KMS-11 (cell line): Measurements from ENCODE around the gene PRKG1.

ENCODE experiments used
- H2AFZ ChIP-seq: fragments of 200-600 bp; sonication (generic); 2 replicates; pipeline ENCODE4 v1.6.1; 2016; ENCODE audit warnings: antibody characterized with exemption, mixed run types, low read depth
- H3K27ac ChIP-seq: fragments of 200-600 bp; sonication (generic); 2 replicates; pipeline ENCODE4 v1.6.1; 2016; ENCODE audit warnings: mild to moderate bottlenecking, mixed run types
- H3K27me3 ChIP-seq: fragments of 200-600 bp; sonication (generic); 2 replicates; pipeline ENCODE4 v1.6.1; 2017; ENCODE audit warnings: mild to moderate bottlenecking, low read depth, mixed run types, moderate library complexity; ENCODE audit not compliant: insufficient read depth
- H3K36me3 ChIP-seq: fragments of 200-600 bp; sonication (generic); 2 replicates; pipeline ENCODE4 v1.6.1; 2017; ENCODE audit warnings: mild to moderate bottlenecking, mixed run types; ENCODE audit not compliant: insufficient read depth
- H3K4me1 ChIP-seq: fragments of 200-600 bp; sonication (generic); 2 replicates; pipeline ENCODE4 v1.6.1; 2016; ENCODE audit warnings: mild to moderate bottlenecking, low read depth, mixed run types; ENCODE audit not compliant: poor library complexity, severe bottlenecking
- H3K4me2 ChIP-seq: fragments of 200-600 bp; sonication (generic); 2 replicates; pipeline ENCODE4 v1.7.0; 2016; ENCODE audit warnings: mild to moderate bottlenecking, mixed run types
- H3K4me3 ChIP-seq: fragments of 200-600 bp; sonication (generic); IDR thresholded peaks from 2 replicates; pipeline ENCODE4 v1.6.1; 2017; ENCODE audit warnings: low read depth, low read length, mixed read lengths; ENCODE audit not compliant: insufficient read depth
- H3K79me2 ChIP-seq: fragments of 200-600 bp; sonication (generic); 2 replicates; pipeline ENCODE4 v1.6.1; 2016; ENCODE audit warnings: low read depth, mixed run types; ENCODE audit not compliant: insufficient read depth
- H3K9ac ChIP-seq: fragments of 200-600 bp; sonication (generic); 2 replicates; pipeline ENCODE4 v1.6.1; 2016; ENCODE audit warnings: mild to moderate bottlenecking, mixed run types
- H4K20me1 ChIP-seq: fragments of 200-600 bp; sonication (generic); 2 replicates; pipeline ENCODE4 v1.6.1; 2016; ENCODE audit warnings: mild to moderate bottlenecking, mixed run types; ENCODE audit not compliant: insufficient read depth
- TF ChIP-seq, protein P1 (sequence below): fragments of 200-600 bp; sonication (generic); conservative IDR thresholded peaks from 2 replicates; pipeline ENCODE4 v1.6.1; 2017; ENCODE audit warnings: low read depth, mild to moderate bottlenecking, antibody characterized with exemption, low read length, moderate library complexity, mixed read lengths

Gene PRKG1

GRCh38 chr10:52064084-52064845, 990.0 kb downstream of the PRKG1 start:
- no peak overlapping the region for H3K9ac ChIP-seq
- H3K79me2 ChIP-seq = no peaks in the 10 kb centered on the region
- TF ChIP-seq, protein P1, sequence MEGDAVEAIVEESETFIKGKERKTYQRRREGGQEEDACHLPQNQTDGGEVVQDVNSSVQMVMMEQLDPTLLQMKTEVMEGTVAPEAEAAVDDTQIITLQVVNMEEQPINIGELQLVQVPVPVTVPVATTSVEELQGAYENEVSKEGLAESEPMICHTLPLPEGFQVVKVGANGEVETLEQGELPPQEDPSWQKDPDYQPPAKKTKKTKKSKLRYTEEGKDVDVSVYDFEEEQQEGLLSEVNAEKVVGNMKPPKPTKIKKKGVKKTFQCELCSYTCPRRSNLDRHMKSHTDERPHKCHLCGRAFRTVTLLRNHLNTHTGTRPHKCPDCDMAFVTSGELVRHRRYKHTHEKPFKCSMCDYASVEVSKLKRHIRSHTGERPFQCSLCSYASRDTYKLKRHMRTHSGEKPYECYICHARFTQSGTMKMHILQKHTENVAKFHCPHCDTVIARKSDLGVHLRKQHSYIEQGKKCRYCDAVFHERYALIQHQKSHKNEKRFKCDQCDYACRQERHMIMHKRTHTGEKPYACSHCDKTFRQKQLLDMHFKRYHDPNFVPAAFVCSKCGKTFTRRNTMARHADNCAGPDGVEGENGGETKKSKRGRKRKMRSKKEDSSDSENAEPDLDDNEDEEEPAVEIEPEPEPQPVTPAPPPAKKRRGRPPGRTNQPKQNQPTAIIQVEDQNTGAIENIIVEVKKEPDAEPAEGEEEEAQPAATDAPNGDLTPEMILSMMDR = no peak
- H4K20me1 ChIP-seq = no peaks in the 10 kb centered on the region
- H3K36me3 ChIP-seq = no peaks in the 10 kb centered on the region
- H3K4me3 ChIP-seq = no peak overlapping the region
- no peak overlapping the region for H2AFZ ChIP-seq
- H3K4me2 ChIP-seq = no peak overlapping the region
- H3K4me1 ChIP-seq = no peaks in the 10 kb centered on the region
- H3K27me3 ChIP-seq = no peaks in the 10 kb centered on the region
- H3K27ac ChIP-seq = no peak overlapping the region

GRCh38 chr10:52066383-52066782, 992.1 kb downstream of the PRKG1 start:
- Histone ChIP-seq H4K20me1 (no peaks in the 10 kb centered on the region), H3K27me3 (no peaks in the 10 kb centered on the region), H3K36me3 (no peaks in the 10 kb centered on the region), H3K9ac (no peak overlapping the region), H3K4me1 (no peaks in the 10 kb centered on the region), H3K79me2 (no peaks in the 10 kb centered on the region), H3K4me2 (no peak overlapping the region), H3K4me3 (no peak overlapping the region), H3K27ac (no peak overlapping the region), H2AFZ (no peak overlapping the region)
- TF ChIP-seq, protein P1 = no peak

GRCh38 chr10:52068485-52068884, 994.2 kb downstream of the PRKG1 start:
- no peaks in the 10 kb centered on the region for H3K27me3 ChIP-seq
- H3K79me2 ChIP-seq = no peaks in the 10 kb centered on the region
- H3K9ac ChIP-seq = no peak overlapping the region
- no peaks in the 10 kb centered on the region for H3K36me3 ChIP-seq
- TF ChIP-seq, protein P1 = no peak
- H2AFZ ChIP-seq = no peak overlapping the region
- H3K4me2 ChIP-seq = no peak overlapping the region
- H3K4me1 ChIP-seq = no peaks in the 10 kb centered on the region
- no peak overlapping the region for H3K4me3 ChIP-seq
- H4K20me1 ChIP-seq = no peaks in the 10 kb centered on the region
- H3K27ac ChIP-seq = no peak overlapping the region

DNA sequence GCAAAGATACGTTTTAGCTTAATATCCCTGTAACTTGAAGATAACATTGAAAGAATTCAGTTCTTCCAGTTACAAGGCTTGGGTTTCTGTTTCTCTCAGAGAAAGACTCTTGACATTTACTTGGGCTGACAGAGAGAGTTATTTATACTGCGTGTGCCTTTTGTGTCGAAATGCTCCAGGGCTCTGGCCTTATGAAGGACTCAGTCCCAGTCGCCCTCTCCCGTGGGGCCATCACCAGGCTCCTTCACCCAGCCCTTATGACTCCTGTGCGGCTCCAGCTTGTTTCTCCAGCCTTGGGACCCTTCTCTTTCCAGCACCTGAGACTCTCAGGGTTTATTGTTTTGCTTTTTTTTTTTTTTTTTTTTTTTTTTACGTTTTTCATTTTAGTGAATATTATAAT, 997.5 kb downstream of the PRKG1 start:
- Histone ChIP-seq H3K79me2 (no peaks in the 10 kb centered on the region), H3K27ac (no peak overlapping the region), H4K20me1 (no peaks in the 10 kb centered on the region), H3K9ac (no peak overlapping the region), H3K4me2 (no peak overlapping the region), H3K4me1 (no peaks in the 10 kb centered on the region), H3K4me3 (no peak overlapping the region), H2AFZ (no peak overlapping the region), H3K36me3 (no peaks in the 10 kb centered on the region), H3K27me3 (no peaks in the 10 kb centered on the region)
- TF ChIP-seq, protein P1 = no peak
